HCT116 (cell line): ENCODE measurements around the gene TEDC1. TPM values are rescaled to one million over a fixed set of nuclear protein-coding genes. Genes with fewer than 3 reads are reported as not detected.

Experiments used
- ATAC-seq: fragments of 200-7000 bp; cut with Tn5 transposase; 2 replicates; pipeline ENCODE4 v1.9.1; 2020; ENCODE audit warnings: mild to moderate bottlenecking, moderate library complexity
- BruUV-seq: library from RNA; stranded (reverse); fragments of 400-500 nt; replicated peaks from 2 replicates; lab custom pipeline; 2021; lab: Mats Ljungman, UMichigan
- CTCF ChIA-PET: fragments of 300-600 bp; sonication (Branson Sonifier 250); formaldehyde crosslinking; loops from one replicate; lab custom pipeline; 2021; ENCODE audit warnings: antibody characterized with exemption; lab: Charles Lee
- POLR2A ChIA-PET: fragments of 300-600, 350-600 bp; sonication (Branson Sonifier 250); formaldehyde crosslinking; loops from one replicate; lab custom pipeline; 2021; ENCODE audit warnings: antibody characterized with exemption; lab: Charles Lee
- RAD21 ChIA-PET, 2 experiments: fragments of 300-600 bp; sonication (Branson Sonifier 250); formaldehyde crosslinking; loops; one replicate each; lab custom pipeline; 2023; ENCODE audit warnings: low total read pairs in 2 of 2; ENCODE audit not compliant: uncharacterized antibody in 2 of 2, unreplicated experiment in 2 of 2, low non-redundant PET in 1 of 2; lab: Charles Lee
- DNase-seq: peaks from one replicate; pipeline ENCODE4 v3.0.0-alpha.2; 2010; ENCODE audit warnings: low read depth, low spot score
- H2AFZ ChIP-seq: fragments of 200-600 bp; shearing (Covaris generic), sonication (generic); 2 replicates; pipeline ENCODE4 v1.6.1; 2017; ENCODE audit warnings: low read depth, mixed run types, mixed read lengths, antibody characterized with exemption, low read length; ENCODE audit not compliant: poor library complexity, severe bottlenecking
- H3K27ac ChIP-seq: 2 replicates; pipeline ENCODE4 v1.5.1; 2012; ENCODE audit warnings: low read depth, low read length
- H3K27me3 ChIP-seq: fragments of 200-600 bp; sonication (generic); 2 replicates; pipeline ENCODE4 v1.6.1; 2016; ENCODE audit warnings: mixed run types, low read length, mixed read lengths; ENCODE audit not compliant: insufficient read depth
- H3K36me3 ChIP-seq, 2 experiments: fragments of 200-500 bp in 1 of 2; fragments of 200-600 bp in 1 of 2; sonication (Bioruptor generic) in 1 of 2; sonication (generic) in 1 of 2; 2 replicates each; pipeline versions ENCODE4 v1.5.1 to v1.6.1; 2014 to 2016; ENCODE audit warnings: low read length in 2 of 2, inconsistent platforms in 1 of 2, mixed read lengths in 1 of 2, mixed run types in 1 of 2; ENCODE audit not compliant: insufficient read depth in 2 of 2, control insufficient read depth in 1 of 2
- H3K4me1 ChIP-seq, 2 experiments: fragments of 200-600 bp in 1 of 2; sonication (generic) in 1 of 2; 2 replicates each; pipeline versions ENCODE4 v1.5.1 to v1.6.1; 2012 to 2017; ENCODE audit warnings: low read length in 2 of 2, inconsistent platforms in 1 of 2, mild to moderate bottlenecking in 1 of 2, mixed read lengths in 1 of 2, mixed run types in 1 of 2, moderate library complexity in 1 of 2; ENCODE audit not compliant: insufficient read depth in 2 of 2, control insufficient read depth in 1 of 2
- H3K4me2 ChIP-seq: fragments of 200-600 bp; sonication (generic); 2 replicates; pipeline ENCODE4 v1.6.1; 2017; ENCODE audit warnings: mixed run types, low read length, mixed read lengths
- H3K4me3 ChIP-seq, 2 experiments: fragments of 200-600 bp in 1 of 2; sonication (generic) in 1 of 2; replicated peaks in 1 of 2; 2 replicates each; pipeline ENCODE4 v1.5.1; 2011 to 2016; ENCODE audit warnings: low read length in 2 of 2, control low read depth in 1 of 2, low read depth in 1 of 2, mild to moderate bottlenecking in 1 of 2, mixed read lengths in 1 of 2, mixed run types in 1 of 2
- H3K79me2 ChIP-seq: fragments of 200-600 bp; sonication (generic); 2 replicates; pipeline ENCODE4 v1.6.1; 2017; ENCODE audit warnings: mild to moderate bottlenecking, mixed run types, low read length, moderate library complexity, mixed read lengths; ENCODE audit not compliant: insufficient read depth
- H3K9ac ChIP-seq: fragments of 200-600 bp; sonication (generic); 2 replicates; pipeline ENCODE4 v1.6.1; 2016; ENCODE audit warnings: low read length, mixed read lengths
- H3K9me2 ChIP-seq: fragments of 200-600 bp; sonication (generic), shearing (Covaris generic); 2 replicates; pipeline ENCODE4 v1.6.1; 2017; ENCODE audit warnings: mixed run types, mild to moderate bottlenecking, moderate library complexity; ENCODE audit not compliant: insufficient read depth
- H3K9me3 ChIP-seq, 2 experiments: fragments of 200-500 bp in 1 of 2; fragments of 200-600 bp in 1 of 2; sonication (Bioruptor generic) in 1 of 2; sonication (generic) in 1 of 2; 2 replicates each; pipeline ENCODE4 v1.6.1; 2014 to 2017; ENCODE audit warnings: low read length in 2 of 2, mixed read lengths in 2 of 2, inconsistent platforms in 1 of 2, low read depth in 1 of 2, mild to moderate bottlenecking in 1 of 2, mixed run types in 1 of 2, moderate library complexity in 1 of 2; ENCODE audit not compliant: control insufficient read depth in 1 of 2, insufficient read depth in 1 of 2
- H4K20me1 ChIP-seq: fragments of 200-600 bp; sonication (generic), shearing (Covaris generic); 2 replicates; pipeline ENCODE4 v1.6.1; 2017; ENCODE audit warnings: mixed run types, mild to moderate bottlenecking, moderate library complexity; ENCODE audit not compliant: insufficient read depth
- CBX3 ChIP-seq: IDR thresholded peaks from 2 replicates; pipeline ENCODE4 v1.6.1; 2012; ENCODE audit warnings: low read depth
- CEBPB ChIP-seq: IDR thresholded peaks from 2 replicates; pipeline ENCODE4 v1.6.1; 2012; ENCODE audit warnings: low read depth
- ELF1 ChIP-seq: IDR thresholded peaks from 2 replicates; pipeline ENCODE4 v1.6.1; 2012; ENCODE audit warnings: low read depth, borderline replicate concordance
- EZH2 ChIP-seq: fragments of 200-600 bp; sonication (generic); IDR thresholded peaks from 2 replicates; pipeline ENCODE4 v1.6.1; 2017; ENCODE audit warnings: antibody characterized with exemption, mixed run types
- EZH2phosphoT487 ChIP-seq: fragments of 200-600 bp; IDR thresholded peaks from 2 replicates; pipeline ENCODE4 v1.6.1; 2018; ENCODE audit warnings: antibody characterized with exemption, borderline replicate concordance
- POLR2A ChIP-seq: IDR thresholded peaks from 2 replicates; pipeline ENCODE4 v1.7.0; 2011; ENCODE audit warnings: borderline replicate concordance; ENCODE audit not compliant: insufficient read depth, insufficient read length; ENCODE audit errors: extremely low read depth
- POLR2AphosphoS5 ChIP-seq: IDR thresholded peaks from 2 replicates; pipeline ENCODE4 v1.6.1; 2011; ENCODE audit warnings: mild to moderate bottlenecking, low read depth, low read length, moderate library complexity
- SIN3A ChIP-seq: IDR thresholded peaks from 2 replicates; pipeline ENCODE4 v1.6.1; 2012; ENCODE audit warnings: low read depth
- SP1 ChIP-seq: IDR thresholded peaks from 2 replicates; pipeline ENCODE4 v1.6.1; 2012; ENCODE audit warnings: low read depth
- TCF7L2 ChIP-seq: IDR thresholded peaks from 2 replicates; pipeline ENCODE4 v1.7.0; 2011; ENCODE audit warnings: borderline replicate concordance, inconsistent platforms; ENCODE audit not compliant: insufficient read depth, insufficient read length; ENCODE audit errors: extremely low read depth
- YY1 ChIP-seq: IDR thresholded peaks from 2 replicates; pipeline ENCODE4 v1.6.1; 2011; ENCODE audit warnings: low read length, low read depth, moderate library complexity, mild to moderate bottlenecking; ENCODE audit not compliant: insufficient replicate concordance; ENCODE audit errors: extremely low read depth
- ZFX ChIP-seq: fragments of 450-650 bp; IDR thresholded peaks from 2 replicates; pipeline ENCODE4 v1.6.1; 2017
- ZNF274 ChIP-seq: fragments of 200-500 bp; sonication (Bioruptor generic); IDR thresholded peaks from 2 replicates; pipeline ENCODE4 v1.6.1; 2014; ENCODE audit warnings: mild to moderate bottlenecking, low read depth, low read length, inconsistent platforms
- intact Hi-C: fragments of 100-400 bp; cut with micrococcal nuclease; formaldehyde crosslinking; loops from 2 replicates; pipeline ENCODE4 v1.10.0; 2022
- total RNA-seq: library from RNA; stranded (reverse); gene quantifications from one replicate; pipeline ENCODE4 v1.2.1, GENCODE V29; 2021; ENCODE audit not compliant: unreplicated experiment
- TF ChIP-seq, protein P1 (sequence below): IDR thresholded peaks from 2 replicates; pipeline ENCODE4 v1.6.1; 2012; ENCODE audit warnings: low read depth
- TF ChIP-seq, protein P2 (sequence below): IDR thresholded peaks from 2 replicates; pipeline ENCODE4 v1.6.1; 2012

Gene TEDC1
- total RNA-seq, 1 experiment from 2014 or later = 40.4 TPM

DNA sequence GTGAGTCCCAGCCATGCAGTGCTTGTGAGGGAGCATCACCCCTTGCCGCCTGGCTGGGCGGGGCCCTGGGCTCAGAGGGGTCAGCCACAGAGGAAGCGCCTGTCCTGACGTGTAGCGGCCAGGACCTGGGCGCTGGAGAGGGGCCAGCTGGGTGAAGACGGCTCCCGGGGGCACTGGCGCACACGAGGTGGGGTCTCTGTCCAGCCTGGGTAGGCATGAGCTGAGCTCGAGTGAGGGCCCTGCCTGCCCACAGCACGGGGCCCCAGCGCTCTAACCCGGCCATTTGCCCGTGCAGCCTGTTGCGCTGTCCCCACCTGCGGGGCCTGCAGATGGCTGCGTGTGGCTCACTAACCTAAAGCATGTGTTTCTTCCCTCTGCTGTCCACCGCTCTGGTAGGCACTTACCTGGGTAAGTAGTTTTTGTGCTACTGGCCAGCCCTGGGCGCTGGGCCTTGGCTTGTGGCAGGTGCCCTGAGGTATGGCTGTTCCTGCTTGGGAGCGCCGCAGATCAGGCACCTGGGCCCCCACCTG is 23.0 kb upstream of the TEDC1 start:
- Histone ChIP-seq H3K9ac (no peak overlapping the region), H3K9me3 (no peaks in the 10 kb centered on the region), H3K27me3 (no peaks in the 10 kb centered on the region), H3K79me2 (no peaks in the 10 kb centered on the region), H3K27ac (no peak overlapping the region), H3K36me3 (peaks cover 13 to 15% of the 10 kb centered on the region in 2 experiments; a peak in 3 of 4 replicates), H4K20me1 (no peaks in the 10 kb centered on the region), H2AFZ (no peak overlapping the region), H3K4me2 (no peak overlapping the region), H3K9me2 (no peaks in the 10 kb centered on the region), H3K4me1 (peaks cover 20 to 25% of the 10 kb centered on the region in 2 experiments), H3K4me3 (no peak overlapping the region)
- no peak for TF ChIP-seq ZFX
- no peak for TF ChIP-seq EZH2
- TF ChIP-seq CEBPB = no peak
- no peak for TF ChIP-seq TCF7L2
- TF ChIP-seq YY1 = no peak
- TF ChIP-seq POLR2A = no peak
- TF ChIP-seq EZH2phosphoT487 = no peak
- DNase-seq = no peak
- POLR2A ChIA-PET = no interaction called here
- RAD21 ChIA-PET = no interaction called here
- no TSS peak for BruUV-seq
- ATAC-seq = no peak
- intact Hi-C loops = no loop called here
- CTCF ChIA-PET = interaction anchor here (1.5 kb wide), 1 partner anchor 13 kb away, joined by 5 read pairs; no protein-coding TSS in a partner anchor

DNA sequence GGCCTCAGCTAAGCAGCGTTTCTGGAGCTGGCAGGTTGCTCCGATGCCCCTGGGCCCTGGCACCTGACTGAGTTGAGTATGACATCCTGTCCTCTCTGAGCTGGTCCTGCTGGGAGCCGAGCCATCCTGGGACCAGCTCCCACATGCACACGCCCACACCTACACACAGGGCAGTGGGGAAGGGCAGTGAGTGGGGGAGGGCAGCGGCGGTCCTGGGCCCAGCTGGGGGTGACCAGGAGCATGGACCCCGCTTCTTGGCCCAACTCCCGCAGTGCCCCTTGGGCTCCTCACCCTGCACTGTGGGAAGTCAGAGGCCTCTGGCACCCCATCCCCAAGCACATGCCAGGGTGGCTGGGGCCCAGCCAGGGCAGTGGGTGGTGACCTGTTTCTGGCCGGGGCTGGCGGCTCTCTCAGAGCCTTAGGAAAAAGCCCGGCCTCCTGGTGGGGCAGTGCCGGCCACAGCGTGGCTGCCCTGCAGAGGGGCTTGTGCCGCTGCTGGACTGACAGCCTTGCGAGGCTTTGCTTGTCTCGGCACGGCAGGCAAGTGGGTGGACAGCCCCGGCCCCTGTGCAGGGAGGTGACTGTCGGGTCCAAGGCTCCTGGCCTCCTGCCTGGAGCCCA is 22.3 kb upstream of the TEDC1 start:
- POLR2A ChIA-PET = no interaction called here
- BruUV-seq = no TSS peak
- Histone ChIP-seq H3K36me3 (peaks cover 7 to 10% of the 10 kb centered on the region in 2 experiments; a peak in 3 of 4 replicates), H3K27ac (no peak overlapping the region; the same call in 1 of the 2 replicates), H3K4me3 (no peak overlapping the region), H3K9me3 (no peaks in the 10 kb centered on the region), H3K79me2 (no peaks in the 10 kb centered on the region), H4K20me1 (no peaks in the 10 kb centered on the region), H3K9me2 (no peaks in the 10 kb centered on the region), H3K4me1 (peaks cover 25 to 31% of the 10 kb centered on the region in 2 experiments), H3K4me2 (no peak overlapping the region), H3K27me3 (no peaks in the 10 kb centered on the region), H3K9ac (no peak overlapping the region), H2AFZ (no peak overlapping the region)
- no peak for DNase-seq
- CTCF ChIA-PET = interaction anchor here (4.7 kb wide), 1 partner anchor 13 kb away, joined by 20 read pairs; no protein-coding TSS in a partner anchor
- ATAC-seq = no peak
- RAD21 ChIA-PET = no interaction called here
- intact Hi-C loops = no loop called here
- no peak for TF ChIP-seq ELF1
- TF ChIP-seq, protein P1, sequence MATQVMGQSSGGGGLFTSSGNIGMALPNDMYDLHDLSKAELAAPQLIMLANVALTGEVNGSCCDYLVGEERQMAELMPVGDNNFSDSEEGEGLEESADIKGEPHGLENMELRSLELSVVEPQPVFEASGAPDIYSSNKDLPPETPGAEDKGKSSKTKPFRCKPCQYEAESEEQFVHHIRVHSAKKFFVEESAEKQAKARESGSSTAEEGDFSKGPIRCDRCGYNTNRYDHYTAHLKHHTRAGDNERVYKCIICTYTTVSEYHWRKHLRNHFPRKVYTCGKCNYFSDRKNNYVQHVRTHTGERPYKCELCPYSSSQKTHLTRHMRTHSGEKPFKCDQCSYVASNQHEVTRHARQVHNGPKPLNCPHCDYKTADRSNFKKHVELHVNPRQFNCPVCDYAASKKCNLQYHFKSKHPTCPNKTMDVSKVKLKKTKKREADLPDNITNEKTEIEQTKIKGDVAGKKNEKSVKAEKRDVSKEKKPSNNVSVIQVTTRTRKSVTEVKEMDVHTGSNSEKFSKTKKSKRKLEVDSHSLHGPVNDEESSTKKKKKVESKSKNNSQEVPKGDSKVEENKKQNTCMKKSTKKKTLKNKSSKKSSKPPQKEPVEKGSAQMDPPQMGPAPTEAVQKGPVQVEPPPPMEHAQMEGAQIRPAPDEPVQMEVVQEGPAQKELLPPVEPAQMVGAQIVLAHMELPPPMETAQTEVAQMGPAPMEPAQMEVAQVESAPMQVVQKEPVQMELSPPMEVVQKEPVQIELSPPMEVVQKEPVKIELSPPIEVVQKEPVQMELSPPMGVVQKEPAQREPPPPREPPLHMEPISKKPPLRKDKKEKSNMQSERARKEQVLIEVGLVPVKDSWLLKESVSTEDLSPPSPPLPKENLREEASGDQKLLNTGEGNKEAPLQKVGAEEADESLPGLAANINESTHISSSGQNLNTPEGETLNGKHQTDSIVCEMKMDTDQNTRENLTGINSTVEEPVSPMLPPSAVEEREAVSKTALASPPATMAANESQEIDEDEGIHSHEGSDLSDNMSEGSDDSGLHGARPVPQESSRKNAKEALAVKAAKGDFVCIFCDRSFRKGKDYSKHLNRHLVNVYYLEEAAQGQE = no peak
- TF ChIP-seq POLR2AphosphoS5 = no peak
- no peak for TF ChIP-seq CEBPB
- TF ChIP-seq, protein P2, sequence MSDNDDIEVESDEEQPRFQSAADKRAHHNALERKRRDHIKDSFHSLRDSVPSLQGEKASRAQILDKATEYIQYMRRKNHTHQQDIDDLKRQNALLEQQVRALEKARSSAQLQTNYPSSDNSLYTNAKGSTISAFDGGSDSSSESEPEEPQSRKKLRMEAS = no peak
- TF ChIP-seq SIN3A = no peak
- TF ChIP-seq CBX3 = no peak
- TF ChIP-seq POLR2A = no peak
- no peak for TF ChIP-seq ZNF274
- no peak for TF ChIP-seq SP1
